HepG2 (cell line): Measurements from ENCODE around the gene FAM131A. TPM values are rescaled to one million over a fixed set of nuclear protein-coding genes. Genes with fewer than 3 reads are reported as not detected.

ENCODE experiments used
- BCL3 ChIP-seq: sonication (generic); formaldehyde crosslinking; IDR thresholded peaks from 2 replicates; pipeline ENCODE4 v1.5.1; 2020; ENCODE audit warnings: mild to moderate bottlenecking, missing genetic modification reagents, moderate library complexity
- CBFB ChIP-seq: sonication (generic); formaldehyde crosslinking; IDR thresholded peaks from 2 replicates; pipeline ENCODE4 v1.4.0; 2020; ENCODE audit warnings: missing genetic modification reagents
- DMAP1 ChIP-seq: IDR thresholded peaks from 2 replicates; pipeline ENCODE4 v1.6.1; 2016
- FOXA3 ChIP-seq: IDR thresholded peaks from 2 replicates; pipeline ENCODE4 v1.6.1; 2016; ENCODE audit warnings: missing genetic modification reagents, missing compliant biosample characterization
- HNF1B ChIP-seq: sonication (generic); formaldehyde crosslinking; IDR thresholded peaks from 2 replicates; pipeline ENCODE4 v1.5.1; 2020; ENCODE audit warnings: mild to moderate bottlenecking, moderate library complexity, missing genetic modification reagents
- POLR2A ChIP-seq, 2 experiments: IDR thresholded peaks; 2 replicates each; pipeline ENCODE4 v1.6.1; 2011; ENCODE audit warnings: low read depth in 2 of 2, low read length in 2 of 2, mild to moderate bottlenecking in 1 of 2, moderate library complexity in 1 of 2; ENCODE audit not compliant: insufficient read depth in 1 of 2
- RNF2 ChIP-seq: fragments of 450-650 bp; conservative IDR thresholded peaks from 2 replicates; pipeline ENCODE4 v1.6.1; 2016; ENCODE audit warnings: low read depth
- RXRA ChIP-seq: sonication (generic); formaldehyde crosslinking; IDR thresholded peaks from 2 replicates; pipeline ENCODE4 v1.5.1; 2020; ENCODE audit warnings: missing genetic modification reagents
- SP140L ChIP-seq: sonication (generic); formaldehyde crosslinking; IDR thresholded peaks from 2 replicates; pipeline ENCODE4 v1.4.0; 2020; ENCODE audit warnings: missing genetic modification reagents, borderline replicate concordance
- SRF ChIP-seq: IDR thresholded peaks from 2 replicates; pipeline ENCODE4 v1.6.1; 2011; ENCODE audit warnings: mild to moderate bottlenecking, low read depth, low read length, moderate library complexity
- TRIM22 ChIP-seq: fragments of 450-650 bp; IDR thresholded peaks from 2 replicates; pipeline ENCODE4 v1.6.1; 2017
- ZFP62 ChIP-seq: sonication (generic); formaldehyde crosslinking; IDR thresholded peaks from 2 replicates; pipeline ENCODE4 v1.4.0; 2020; ENCODE audit warnings: missing genetic modification reagents
- ZNF30 ChIP-seq: sonication (generic); formaldehyde crosslinking; IDR thresholded peaks from 2 replicates; pipeline ENCODE4 v1.5.0; 2020; ENCODE audit warnings: mild to moderate bottlenecking, missing genetic modification reagents
- ZNF350 ChIP-seq: sonication (generic); formaldehyde crosslinking; IDR thresholded peaks from 2 replicates; pipeline ENCODE4 v1.4.0; 2020; ENCODE audit warnings: mild to moderate bottlenecking, low read depth, missing genetic modification reagents, borderline replicate concordance
- ZNF546 ChIP-seq: sonication (generic); formaldehyde crosslinking; conservative IDR thresholded peaks from 2 replicates; pipeline ENCODE4 v1.8.1; 2023; ENCODE audit warnings: mild to moderate bottlenecking, missing genetic modification reagents
- ZNF781 ChIP-seq: sonication (generic); formaldehyde crosslinking; IDR thresholded peaks from 2 replicates; pipeline ENCODE4 v1.5.1; 2020; ENCODE audit warnings: borderline replicate concordance, mild to moderate bottlenecking, missing genetic modification reagents; ENCODE audit errors: not compliant biosample characterization
- ZNF816 ChIP-seq: sonication (generic); formaldehyde crosslinking; IDR thresholded peaks from 2 replicates; pipeline ENCODE4 v1.8.0; 2022; ENCODE audit warnings: missing genetic modification reagents, mild to moderate bottlenecking, borderline replicate concordance
- polyA plus RNA-seq, 8 experiments: library from polyadenylated mRNA; depleted of rRNA in 3 of 8; stranded (reverse) in 7 of 8; unstranded in 1 of 8; fragments of >200 nt; fragmentation: Illumina TruSeq in 4 of 8; extraction: Trizol in 4 of 8; gene quantifications; 2 replicates each; pipeline versions ENCODE4 v1.2.1 to v1.2.3, GENCODE V29; 2011 to 2016; ENCODE audit warnings: low read depth in 4 of 8, missing spikeins in 1 of 8, mixed read lengths in 1 of 8; ENCODE audit not compliant: insufficient read depth in 1 of 8
- total RNA-seq, 5 experiments: library from RNA; depleted of rRNA; stranded (reverse); fragments of >200 nt; fragmentation: Illumina TruSeq; extraction: Trizol; gene quantifications; 2 replicates each; pipeline ENCODE4 v1.2.3, GENCODE V29; 2016; ENCODE audit warnings: low read depth in 1 of 5

Gene FAM131A
- total and polyA plus RNA-seq, 2 of the 13 experiments (the other 11 are each of a cell fraction or from before 2014, with no cell fraction given), result 9.2 to 9.3 TPM

GRCh38 chr3:184345317-184346144 lies 8.1 kb downstream of the FAM131A start (continued):
- TF ChIP-seq ZNF30, result no peak
- TF ChIP-seq TRIM22, result no peak
- TF ChIP-seq BCL3 (CRISPR knock-in tag), result no peak
- TF ChIP-seq ZNF816 (CRISPR knock-in tag), result no peak
- TF ChIP-seq SRF, result no peak
- no peak for TF ChIP-seq ZNF350 (CRISPR knock-in tag)
- no peak for TF ChIP-seq RNF2
- no peak for TF ChIP-seq FOXA3 (CRISPR knock-in tag)
- TF ChIP-seq POLR2A (IDR thresholded peaks at IDR 0.05; ENCODE audit: insufficient read depth in 1 of 2, low read depth in 2 of 2, low read length in 2 of 2), result no peak
- TF ChIP-seq ZNF546 (CRISPR knock-in tag), result no peak
- 0 out of 2 replicates have a peak, but pooled peaks have one; percentile 25 for TF ChIP-seq CBFB
- TF ChIP-seq HNF1B, result 0 out of 2 replicates have a peak, but pooled peaks have one; percentile 24
- no peak for TF ChIP-seq ZNF781 (CRISPR knock-in tag)
- 0 out of 2 replicates have a peak, but pooled peaks have one; percentile 27 for TF ChIP-seq RXRA (CRISPR knock-in tag)
- TF ChIP-seq SP140L (CRISPR knock-in tag), result no peak
- no peak for TF ChIP-seq DMAP1 (CRISPR knock-in tag)
- TF ChIP-seq ZFP62, result no peak
- TF ChIP-seq, all 625 proteins: peak for 33
